Hematopoietic multipotent progenitor cell treated with erythropoietin and hydrocortisone succinate and interleukin-3 and kit ligand, for 4 days (in vitro differentiated cells): ENCODE data around the gene ABI2.

Experiments used
- DNase-seq: peaks from one replicate; pipeline ENCODE4 v3.0.0-alpha.2; 2015

Gene ABI2

GRCh38 chr2:203431391-203432185, 103.4 kb downstream of the ABI2 start:
- no peak for DNase-seq

DNA sequence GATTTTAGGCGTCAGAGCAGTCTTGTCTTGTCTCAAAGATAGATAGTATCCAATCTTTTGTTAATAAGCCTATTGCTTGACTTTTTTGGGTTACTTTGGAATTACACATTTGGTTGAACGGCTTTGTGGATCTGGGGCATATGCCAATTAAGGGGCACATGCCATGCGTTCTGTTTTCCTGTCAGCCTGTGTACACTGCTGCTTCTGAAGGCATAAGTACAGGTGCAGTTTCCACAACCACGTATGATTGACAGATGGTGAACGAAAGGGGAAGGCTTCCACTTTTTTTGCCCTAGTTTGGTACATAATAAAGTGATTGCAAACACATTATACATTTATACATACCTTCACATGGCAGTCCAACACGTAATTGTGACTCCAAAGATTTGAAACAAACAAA, 104.6 kb downstream of the ABI2 start:
- no peak for DNase-seq

- DNase-seq: no peak
These were observed 108.3 kb downstream of the ABI2 start for GRCh38 chr2:203436496-203436895.

DNA sequence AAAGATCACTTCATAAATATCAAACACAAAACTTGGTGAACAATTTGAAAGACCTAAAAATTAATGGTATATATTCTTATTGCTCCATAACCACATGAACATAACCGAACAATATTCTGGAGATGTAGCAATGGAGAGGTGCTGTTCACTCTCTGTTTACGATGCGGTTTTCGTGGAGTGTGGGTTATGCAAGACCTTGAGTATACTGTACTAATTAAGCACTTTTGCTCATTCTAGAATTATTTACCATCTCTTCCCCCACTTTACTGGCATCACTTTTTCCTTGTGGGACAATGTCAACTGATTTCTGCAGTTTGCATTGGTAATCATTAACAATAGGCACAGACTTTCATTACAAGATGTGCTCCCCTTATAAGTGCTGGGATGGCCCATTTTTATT, 109.3 kb downstream of the ABI2 start:
- DNase-seq: no peak

GRCh38 chr2:203438528-203438927, 110.3 kb downstream of the ABI2 start:
- peak; percentile 5 for DNase-seq

DNA sequence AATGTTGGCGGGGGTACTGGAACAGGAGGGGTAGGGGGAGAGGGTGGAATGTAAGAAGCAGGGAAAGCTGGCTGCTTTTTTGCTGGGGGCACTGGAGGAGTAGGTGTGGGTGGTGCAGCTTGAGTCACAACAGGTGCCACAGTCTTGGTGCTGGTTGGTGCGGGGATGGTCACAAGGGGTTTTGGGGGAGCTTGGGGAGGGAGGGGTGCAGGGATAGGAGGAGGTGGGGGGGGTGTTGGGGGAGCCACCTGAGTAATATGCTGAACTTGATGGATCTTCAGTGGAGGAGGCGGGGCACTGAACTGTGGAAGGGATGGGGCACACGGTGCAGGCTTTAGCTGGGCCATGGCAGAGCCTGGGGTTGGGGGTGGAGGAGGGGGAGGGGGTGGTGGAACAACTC, 112.5 kb downstream of the ABI2 start:
- no peak for DNase-seq

DNA sequence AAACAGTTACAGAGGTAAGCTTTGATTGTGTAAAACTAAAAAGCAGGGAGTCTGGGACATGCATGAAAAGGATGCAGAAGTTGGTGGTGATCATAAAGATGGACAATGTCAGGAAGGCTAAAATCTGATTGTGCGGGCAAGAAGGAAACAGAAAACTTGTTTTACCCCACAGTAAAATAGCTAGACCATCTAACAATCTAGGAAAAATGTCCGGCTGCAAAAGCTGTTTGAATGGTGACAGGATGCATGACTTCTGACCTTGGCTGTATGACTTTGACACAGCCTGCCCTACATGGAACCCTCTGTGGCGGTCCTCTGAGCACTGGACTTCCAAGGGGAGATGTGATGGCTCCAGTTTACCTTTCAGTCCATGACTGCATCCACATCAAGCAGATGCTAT, 113.3 kb downstream of the ABI2 start:
- DNase-seq: no peak

- no peak for DNase-seq
These were observed 114.3 kb downstream of the ABI2 start for GRCh38 chr2:203442463-203442862.

GRCh38 chr2:203444738-203445137, 116.5 kb downstream of the ABI2 start:
- no peak for DNase-seq

DNA sequence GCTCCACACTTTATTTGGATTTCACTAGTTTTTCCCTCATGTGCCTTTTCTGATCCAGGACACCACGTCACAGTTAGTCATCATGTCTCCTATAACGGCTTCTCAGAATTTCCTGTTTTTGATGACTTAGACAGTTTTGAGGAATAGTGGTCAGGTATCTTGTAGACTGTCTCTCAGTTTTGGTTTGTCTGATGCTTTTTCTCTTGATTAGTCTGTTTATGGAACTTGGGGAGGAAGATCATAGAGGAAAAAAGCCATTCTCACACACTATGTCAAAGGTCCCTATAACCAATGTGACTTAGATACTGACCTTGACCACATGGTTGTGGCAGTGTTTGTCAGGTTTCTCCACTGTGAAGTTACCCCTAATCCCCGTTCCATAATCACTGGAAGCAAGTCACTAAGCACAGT, 117.9 kb downstream of the ABI2 start:
- peak; percentile 37 for DNase-seq

GRCh38 chr2:203446780-203447179, 118.6 kb downstream of the ABI2 start:
- no peak for DNase-seq

DNA sequence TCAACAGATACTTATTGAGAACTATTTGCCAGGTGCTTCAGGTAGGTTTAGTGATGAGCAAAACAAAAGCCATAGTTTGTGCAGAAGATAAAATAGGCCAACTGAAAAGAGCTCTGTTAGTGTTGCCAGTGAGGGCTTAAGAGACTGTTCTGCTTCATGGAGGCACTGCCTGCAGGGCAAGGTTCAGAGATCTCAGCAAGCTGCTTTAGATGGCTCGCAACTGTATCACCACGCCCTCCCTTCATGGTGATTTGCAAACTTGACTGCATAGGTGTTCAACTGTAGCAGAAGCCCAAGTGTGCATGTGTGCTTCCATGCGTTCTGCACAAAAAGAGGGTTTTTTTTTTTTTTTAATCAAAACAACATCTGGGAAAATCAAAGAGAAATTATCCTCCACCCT, 122.4 kb downstream of the ABI2 start:
- no peak for DNase-seq

- DNase-seq: no peak
These were observed 122.8 kb downstream of the ABI2 start for GRCh38 chr2:203451011-203451410.

DNA sequence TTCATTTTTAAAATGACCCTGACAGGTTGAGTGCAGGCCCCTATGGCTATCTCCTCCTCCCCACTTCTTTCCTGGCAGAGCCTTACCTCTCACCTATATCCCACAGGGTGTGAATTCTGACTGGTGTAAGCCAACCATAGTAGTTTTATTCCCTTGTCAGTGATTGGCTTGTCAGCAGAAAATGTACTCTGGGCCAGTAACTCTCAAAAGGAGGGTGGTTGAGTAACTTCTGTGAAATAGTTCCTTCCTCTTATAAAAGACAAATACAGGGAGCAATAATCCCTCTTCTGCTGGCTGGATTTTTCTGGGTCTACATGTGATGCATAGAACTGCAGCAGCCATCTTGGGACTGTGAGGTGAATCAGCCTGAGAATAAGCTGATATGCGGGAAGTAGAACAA, 123.5 kb downstream of the ABI2 start:
- peak; percentile 19 for DNase-seq

DNA sequence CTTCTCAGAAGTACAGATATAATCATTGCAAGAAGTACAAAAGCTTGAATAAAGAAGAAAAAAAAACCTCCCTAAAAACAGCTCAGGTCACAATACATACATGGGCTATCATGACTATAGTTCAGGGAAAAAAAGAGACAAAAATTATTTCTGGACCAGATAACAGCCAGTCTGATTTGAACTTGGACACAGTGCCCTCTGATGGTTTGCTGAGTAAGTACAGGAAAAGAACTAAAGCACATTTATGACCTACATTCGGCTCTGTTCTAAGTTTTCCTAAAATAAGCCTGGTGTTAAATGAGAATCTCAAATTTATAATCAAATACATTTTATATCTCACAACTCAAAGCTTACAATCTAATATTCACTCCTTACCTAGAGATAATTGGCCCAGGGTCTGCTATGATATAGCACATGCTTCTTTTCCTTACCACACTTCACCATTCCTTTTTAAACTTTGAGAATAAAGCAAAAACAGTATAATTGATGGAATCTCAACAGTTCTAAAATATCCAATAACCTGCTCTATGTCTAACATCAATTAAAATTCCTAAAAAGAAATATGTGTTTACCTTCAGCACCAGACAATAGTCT, 125.8 kb downstream of the ABI2 start:
- peak; percentile 83 for DNase-seq

DNA sequence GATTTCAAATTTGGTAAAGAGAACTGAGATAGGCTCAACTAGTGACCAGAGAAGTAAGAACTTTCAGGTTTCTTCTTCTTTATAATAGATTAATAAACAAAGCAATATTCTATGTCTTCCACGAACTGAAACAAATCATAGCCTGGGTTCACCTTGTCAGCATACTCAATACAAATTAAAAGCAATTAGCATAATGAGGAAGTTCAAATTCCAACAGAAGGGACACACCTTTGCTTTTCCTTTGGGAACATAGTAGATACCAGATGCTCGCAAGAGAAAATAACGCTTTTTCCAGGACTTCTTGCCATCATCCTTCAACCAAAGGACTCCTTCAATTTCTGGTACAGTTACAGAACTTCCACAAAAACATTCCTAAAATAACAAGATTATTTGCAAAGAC, 127.0 kb downstream of the ABI2 start:
- DNase-seq: no peak

GRCh38 chr2:203461746-203462145, 133.6 kb downstream of the ABI2 start:
- DNase-seq: no peak

- no peak for DNase-seq
These were observed 134.1 kb downstream of the ABI2 start for GRCh38 chr2:203462308-203462707.

DNA sequence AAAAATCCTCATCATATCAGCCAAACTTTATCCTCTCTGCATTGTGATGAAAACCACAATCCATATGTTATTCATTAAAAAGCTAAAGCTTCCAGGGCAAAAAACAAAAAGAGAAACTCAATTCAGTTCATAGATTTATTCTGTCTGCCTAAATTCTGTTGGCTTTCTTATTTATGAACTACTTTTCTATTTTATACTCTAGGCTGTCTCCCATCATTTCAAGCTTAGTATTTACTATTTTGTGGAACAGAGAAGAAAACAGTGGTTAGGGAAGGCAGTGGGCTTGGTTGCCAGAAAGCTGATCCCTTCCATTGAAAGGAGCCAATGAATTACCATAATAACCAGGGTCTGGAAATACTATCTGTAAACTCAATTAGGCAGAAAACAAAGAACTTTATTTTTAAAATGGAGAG, 135.1 kb downstream of the ABI2 start:
- no peak for DNase-seq

GRCh38 chr2:203469546-203469945, 141.4 kb downstream of the ABI2 start:
- no peak for DNase-seq

DNA sequence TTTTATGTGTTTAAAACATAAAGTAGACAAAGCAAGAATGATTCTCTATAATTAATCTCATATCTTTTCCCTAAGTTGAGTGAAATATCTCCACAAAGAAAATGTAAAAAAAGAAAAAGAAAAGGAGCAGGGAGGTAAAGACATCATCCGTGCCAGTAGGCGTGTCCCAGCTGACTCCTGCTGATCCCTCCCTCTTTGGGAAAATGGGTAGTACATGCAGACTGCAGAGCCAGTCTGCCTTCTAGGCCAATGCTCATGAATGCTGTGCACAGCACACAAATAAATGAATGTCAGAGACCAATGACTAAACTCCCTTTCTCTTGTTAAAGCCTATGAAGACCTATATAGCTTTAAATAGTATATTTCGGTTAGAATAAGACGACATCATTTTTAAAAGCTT, 142.2 kb downstream of the ABI2 start:
- no peak for DNase-seq

DNA sequence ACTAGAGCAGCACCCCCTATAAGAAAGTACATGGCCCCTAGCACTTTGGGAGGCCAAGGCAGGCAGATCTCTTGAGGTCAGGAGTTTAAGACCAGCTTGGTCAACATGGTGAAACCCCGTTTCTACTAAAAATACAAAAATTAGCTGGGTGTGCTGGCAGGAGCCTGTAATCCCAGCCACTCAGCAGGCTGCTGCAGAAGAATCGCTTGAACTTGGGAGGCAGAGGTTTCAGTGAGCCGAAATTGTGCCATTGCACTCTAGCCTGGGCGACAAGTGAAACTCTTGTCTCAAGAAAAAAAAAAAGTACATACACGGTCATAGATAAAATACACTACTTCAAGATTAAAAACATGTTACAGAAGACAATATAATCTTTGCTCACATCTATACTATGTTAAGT, 143.1 kb downstream of the ABI2 start:
- DNase-seq: no peak

DNA sequence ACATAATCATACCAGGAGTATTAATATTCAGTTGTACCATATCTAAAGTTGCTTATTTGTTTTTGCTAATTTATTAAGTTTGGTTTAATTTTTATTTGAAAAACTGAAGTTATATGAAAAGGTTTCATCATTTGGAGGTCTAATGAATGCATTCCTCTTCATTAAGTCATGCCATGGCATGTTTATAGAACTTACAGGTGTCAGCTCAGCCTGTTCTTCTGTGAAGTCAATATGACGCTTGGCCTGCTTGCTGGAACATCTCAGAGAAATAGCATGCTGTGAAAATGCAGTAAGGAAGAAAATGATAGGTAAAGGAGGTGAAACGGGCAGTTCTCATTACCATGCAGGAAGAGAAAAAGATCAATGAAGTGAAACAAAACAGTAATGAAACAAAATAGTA, 148.7 kb downstream of the ABI2 start:
- DNase-seq: no peak

DNA sequence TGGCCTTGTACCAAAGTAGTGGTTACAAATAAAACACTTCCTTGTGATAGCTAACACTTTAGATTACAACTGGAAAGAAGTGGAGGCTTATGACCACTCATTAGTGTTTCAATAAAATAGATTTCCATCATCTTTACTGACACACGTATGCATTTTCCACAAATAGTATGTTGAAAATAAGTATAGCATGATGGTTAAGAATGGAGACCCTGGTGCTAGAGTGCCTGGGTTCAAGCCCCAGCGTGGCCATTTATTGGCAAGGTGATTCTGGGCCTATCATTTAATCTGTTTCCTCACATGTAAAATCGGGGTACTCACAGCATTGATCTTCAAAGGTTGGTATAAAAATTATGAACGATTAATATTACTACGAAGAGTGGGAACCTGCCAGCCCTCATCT, 152.4 kb downstream of the ABI2 start:
- no peak for DNase-seq
